HCT116 (cell line): ENCODE data around the gene CELF1. TPM values are rescaled to one million over a fixed set of nuclear protein-coding genes. Genes with fewer than 3 reads are reported as not detected.

Experiments
- ATAC-seq: fragments of 200-7000 bp; cut with Tn5 transposase; 2 replicates; pipeline ENCODE4 v1.9.1; 2020; ENCODE audit warnings: mild to moderate bottlenecking, moderate library complexity
- BruUV-seq: library from RNA; stranded (reverse); fragments of 400-500 nt; replicated peaks from 2 replicates; lab custom pipeline; 2021; lab: Mats Ljungman, UMichigan
- CTCF ChIA-PET: fragments of 300-600 bp; sonication (Branson Sonifier 250); formaldehyde crosslinking; loops from one replicate; lab custom pipeline; 2021; ENCODE audit warnings: antibody characterized with exemption; lab: Charles Lee
- POLR2A ChIA-PET: fragments of 300-600, 350-600 bp; sonication (Branson Sonifier 250); formaldehyde crosslinking; loops from one replicate; lab custom pipeline; 2021; ENCODE audit warnings: antibody characterized with exemption; lab: Charles Lee
- RAD21 ChIA-PET, 2 experiments: fragments of 300-600 bp; sonication (Branson Sonifier 250); formaldehyde crosslinking; loops; one replicate each; lab custom pipeline; 2023; ENCODE audit warnings: low total read pairs in 2 of 2; ENCODE audit not compliant: uncharacterized antibody in 2 of 2, unreplicated experiment in 2 of 2, low non-redundant PET in 1 of 2; lab: Charles Lee
- DNase-seq: peaks from one replicate; pipeline ENCODE4 v3.0.0-alpha.2; 2010; ENCODE audit warnings: low read depth, low spot score
- H2AFZ ChIP-seq: fragments of 200-600 bp; shearing (Covaris generic), sonication (generic); 2 replicates; pipeline ENCODE4 v1.6.1; 2017; ENCODE audit warnings: low read depth, mixed run types, mixed read lengths, antibody characterized with exemption, low read length; ENCODE audit not compliant: poor library complexity, severe bottlenecking
- H3K27ac ChIP-seq: 2 replicates; pipeline ENCODE4 v1.5.1; 2012; ENCODE audit warnings: low read depth, low read length
- H3K27me3 ChIP-seq: fragments of 200-600 bp; sonication (generic); 2 replicates; pipeline ENCODE4 v1.6.1; 2016; ENCODE audit warnings: mixed run types, low read length, mixed read lengths; ENCODE audit not compliant: insufficient read depth
- H3K36me3 ChIP-seq, 2 experiments: fragments of 200-500 bp in 1 of 2; fragments of 200-600 bp in 1 of 2; sonication (Bioruptor generic) in 1 of 2; sonication (generic) in 1 of 2; 2 replicates each; pipeline versions ENCODE4 v1.5.1 to v1.6.1; 2014 to 2016; ENCODE audit warnings: low read length in 2 of 2, inconsistent platforms in 1 of 2, mixed read lengths in 1 of 2, mixed run types in 1 of 2; ENCODE audit not compliant: insufficient read depth in 2 of 2, control insufficient read depth in 1 of 2
- H3K4me1 ChIP-seq, 2 experiments: fragments of 200-600 bp in 1 of 2; sonication (generic) in 1 of 2; 2 replicates each; pipeline versions ENCODE4 v1.5.1 to v1.6.1; 2012 to 2017; ENCODE audit warnings: low read length in 2 of 2, inconsistent platforms in 1 of 2, mild to moderate bottlenecking in 1 of 2, mixed read lengths in 1 of 2, mixed run types in 1 of 2, moderate library complexity in 1 of 2; ENCODE audit not compliant: insufficient read depth in 2 of 2, control insufficient read depth in 1 of 2
- H3K4me2 ChIP-seq: fragments of 200-600 bp; sonication (generic); 2 replicates; pipeline ENCODE4 v1.6.1; 2017; ENCODE audit warnings: mixed run types, low read length, mixed read lengths
- H3K4me3 ChIP-seq, 2 experiments: fragments of 200-600 bp in 1 of 2; sonication (generic) in 1 of 2; replicated peaks in 1 of 2; 2 replicates each; pipeline ENCODE4 v1.5.1; 2011 to 2016; ENCODE audit warnings: low read length in 2 of 2, control low read depth in 1 of 2, low read depth in 1 of 2, mild to moderate bottlenecking in 1 of 2, mixed read lengths in 1 of 2, mixed run types in 1 of 2
- H3K79me2 ChIP-seq: fragments of 200-600 bp; sonication (generic); 2 replicates; pipeline ENCODE4 v1.6.1; 2017; ENCODE audit warnings: mild to moderate bottlenecking, mixed run types, low read length, moderate library complexity, mixed read lengths; ENCODE audit not compliant: insufficient read depth
- H3K9ac ChIP-seq: fragments of 200-600 bp; sonication (generic); 2 replicates; pipeline ENCODE4 v1.6.1; 2016; ENCODE audit warnings: low read length, mixed read lengths
- H3K9me2 ChIP-seq: fragments of 200-600 bp; sonication (generic), shearing (Covaris generic); 2 replicates; pipeline ENCODE4 v1.6.1; 2017; ENCODE audit warnings: mixed run types, mild to moderate bottlenecking, moderate library complexity; ENCODE audit not compliant: insufficient read depth
- H3K9me3 ChIP-seq, 2 experiments: fragments of 200-500 bp in 1 of 2; fragments of 200-600 bp in 1 of 2; sonication (Bioruptor generic) in 1 of 2; sonication (generic) in 1 of 2; 2 replicates each; pipeline ENCODE4 v1.6.1; 2014 to 2017; ENCODE audit warnings: low read length in 2 of 2, mixed read lengths in 2 of 2, inconsistent platforms in 1 of 2, low read depth in 1 of 2, mild to moderate bottlenecking in 1 of 2, mixed run types in 1 of 2, moderate library complexity in 1 of 2; ENCODE audit not compliant: control insufficient read depth in 1 of 2, insufficient read depth in 1 of 2
- H4K20me1 ChIP-seq: fragments of 200-600 bp; sonication (generic), shearing (Covaris generic); 2 replicates; pipeline ENCODE4 v1.6.1; 2017; ENCODE audit warnings: mixed run types, mild to moderate bottlenecking, moderate library complexity; ENCODE audit not compliant: insufficient read depth
- ATF3 ChIP-seq: IDR thresholded peaks from 2 replicates; pipeline ENCODE4 v1.6.1; 2012
- CEBPB ChIP-seq: IDR thresholded peaks from 2 replicates; pipeline ENCODE4 v1.6.1; 2012; ENCODE audit warnings: low read depth
- CTCF ChIP-seq, 3 experiments: fragments of 200-600 bp in 1 of 3; sonication (generic) in 1 of 3; IDR thresholded peaks in 2 of 3; conservative IDR thresholded peaks in 1 of 3; 2 replicates each; pipeline ENCODE4 v1.5.1; 2012 to 2017; ENCODE audit warnings: low read depth in 2 of 3, low read length in 2 of 3, antibody characterized with exemption in 1 of 3, borderline replicate concordance in 1 of 3, control low read depth in 1 of 3, mild to moderate bottlenecking in 1 of 3, mixed read lengths in 1 of 3, mixed run types in 1 of 3, moderate library complexity in 1 of 3; ENCODE audit not compliant: insufficient read depth in 1 of 3
- EGR1 ChIP-seq: IDR thresholded peaks from 2 replicates; pipeline ENCODE4 v1.6.1; 2012; ENCODE audit warnings: low read depth
- ELF1 ChIP-seq: IDR thresholded peaks from 2 replicates; pipeline ENCODE4 v1.6.1; 2012; ENCODE audit warnings: low read depth, borderline replicate concordance
- EZH2phosphoT487 ChIP-seq: fragments of 200-600 bp; IDR thresholded peaks from 2 replicates; pipeline ENCODE4 v1.6.1; 2018; ENCODE audit warnings: antibody characterized with exemption, borderline replicate concordance
- RAD21 ChIP-seq: IDR thresholded peaks from 2 replicates; pipeline ENCODE4 v1.6.1; 2012; ENCODE audit warnings: low read depth, mild to moderate bottlenecking
- REST ChIP-seq: IDR thresholded peaks from 2 replicates; pipeline ENCODE4 v1.6.1; 2012; ENCODE audit warnings: low read depth
- SIN3A ChIP-seq: IDR thresholded peaks from 2 replicates; pipeline ENCODE4 v1.6.1; 2012; ENCODE audit warnings: low read depth
- YY1 ChIP-seq: IDR thresholded peaks from 2 replicates; pipeline ENCODE4 v1.6.1; 2011; ENCODE audit warnings: low read length, low read depth, moderate library complexity, mild to moderate bottlenecking; ENCODE audit not compliant: insufficient replicate concordance; ENCODE audit errors: extremely low read depth
- ZBTB33 ChIP-seq: IDR thresholded peaks from 2 replicates; pipeline ENCODE4 v1.6.1; 2011; ENCODE audit warnings: mild to moderate bottlenecking, low read length, moderate library complexity; ENCODE audit not compliant: insufficient replicate concordance; ENCODE audit errors: extremely low read depth
- ZFX ChIP-seq: fragments of 450-650 bp; IDR thresholded peaks from 2 replicates; pipeline ENCODE4 v1.6.1; 2017
- intact Hi-C: fragments of 100-400 bp; cut with micrococcal nuclease; formaldehyde crosslinking; loops from 2 replicates; pipeline ENCODE4 v1.10.0; 2022
- total RNA-seq: library from RNA; stranded (reverse); gene quantifications from one replicate; pipeline ENCODE4 v1.2.1, GENCODE V29; 2021; ENCODE audit not compliant: unreplicated experiment

Gene CELF1
- total RNA-seq, 1 experiment from 2014 or later, result 133 TPM

- TSS peak; percentile 19 for BruUV-seq
Observed at GRCh38 chr11:47538741-47539565, 14.0 kb downstream of the CELF1 start.

More at GRCh38 chr11:47538741-47539565, 14.0 kb downstream of the CELF1 start:
- no peak overlapping the region for H3K9ac ChIP-seq
- H3K4me2 ChIP-seq, result no peak overlapping the region
- H3K4me1 ChIP-seq, result peaks cover 14 to 35% of the 10 kb centered on the region in 2 experiments; a peak in 3 of 4 replicates
- POLR2A ChIA-PET, result interaction anchor here (1.2 kb wide), 1 partner anchor 13 kb away, joined by 3 read pairs; no protein-coding TSS in a partner anchor
- no peak overlapping the region for H3K4me3 ChIP-seq
- no peaks in the 10 kb centered on the region for H3K9me2 ChIP-seq
- H3K36me3 ChIP-seq, result no peaks in the 10 kb centered on the region; a peak in 1 of 4 replicates
- no peaks in the 10 kb centered on the region for H3K27me3 ChIP-seq
- H3K9me3 ChIP-seq, result no peaks in the 10 kb centered on the region
- H2AFZ ChIP-seq, result no peak overlapping the region
- RAD21 ChIA-PET, result no interaction called here
- H3K79me2 ChIP-seq, result peaks cover 100% of the 10 kb centered on the region
- TF ChIP-seq ATF3, result no peak
- no peak for TF ChIP-seq CTCF (IDR thresholded peaks at IDR 0.05 in 2 of 3, conservative IDR thresholded peaks at IDR 0.05 in 1 of 3; ENCODE audit: borderline replicate concordance in 1 of 3, insufficient read depth in 1 of 3, low read depth in 2 of 3, low read length in 2 of 3)
- no peak for TF ChIP-seq ZFX
- no peak for TF ChIP-seq ELF1
- no peak for TF ChIP-seq CEBPB
- no peak for TF ChIP-seq ZBTB33
- no peak for TF ChIP-seq YY1
- no peak for TF ChIP-seq REST
- TF ChIP-seq EZH2phosphoT487, result no peak
- no peak for TF ChIP-seq RAD21
- TF ChIP-seq EGR1, result no peak
- no peak for TF ChIP-seq SIN3A
- DNase-seq, result no peak
- no peak for ATAC-seq
- CTCF ChIA-PET, result interaction anchor here (0.9 to 1.2 kb wide), 2 partner anchors 10 to 15 kb away, joined by 3 read pairs; no protein-coding TSS in a partner anchor
- H4K20me1 ChIP-seq, result peaks cover 26% of the 10 kb centered on the region; the same call in 1 of the 2 replicates
- intact Hi-C loops, result no loop called here
- no peak overlapping the region for H3K27ac ChIP-seq
